Liver (tissue), 9 donors: ENCODE data around the gene SLC9C1. TPM values are rescaled to one million over a fixed set of nuclear protein-coding genes. Genes with fewer than 3 reads are reported as not detected.

ENCODE experiments used
- DNase-seq: peaks from one replicate; pipeline ENCODE4 v3.0.0-alpha.2; 2017; ENCODE audit warnings: low spot score
- H3K27ac ChIP-seq, 2 donors: one replicate each; pipeline ENCODE4 v1.7.0; 2013; ENCODE audit warnings: inconsistent platforms in 2 of 2, low read length in 2 of 2, control low read depth in 1 of 2, low read depth in 1 of 2, mild to moderate bottlenecking in 1 of 2
- H3K27me3 ChIP-seq, 4 donors: one replicate each; pipeline versions ENCODE4 v1.6.1 to v1.7.0; 2013; ENCODE audit warnings: low read length in 3 of 4, inconsistent platforms in 1 of 4, mild to moderate bottlenecking in 1 of 4, moderate library complexity in 1 of 4; ENCODE audit not compliant: control insufficient read depth in 4 of 4, insufficient read depth in 4 of 4
- H3K36me3 ChIP-seq, 4 donors: one replicate each; pipeline versions ENCODE4 v1.6.1 to v1.7.0; 2013; ENCODE audit warnings: low read length in 3 of 4, mild to moderate bottlenecking in 3 of 4, low read depth in 1 of 4, moderate library complexity in 1 of 4; ENCODE audit not compliant: control insufficient read depth in 4 of 4, insufficient read depth in 3 of 4
- H3K4me1 ChIP-seq, 4 donors: one replicate each; pipeline versions ENCODE4 v1.6.1 to v1.7.0; 2013; ENCODE audit warnings: low read length in 3 of 4, mild to moderate bottlenecking in 3 of 4, moderate library complexity in 1 of 4; ENCODE audit not compliant: control insufficient read depth in 4 of 4, insufficient read depth in 4 of 4
- H3K4me3 ChIP-seq, 3 donors: one replicate each; pipeline versions ENCODE4 v1.6.1 to v1.7.0; 2013; ENCODE audit warnings: low read length in 3 of 3, control low read depth in 1 of 3, low read depth in 1 of 3, mild to moderate bottlenecking in 1 of 3
- H3K9ac ChIP-seq, 2 donors: one replicate each; pipeline ENCODE4 v1.7.0; 2013; ENCODE audit warnings: low read length in 2 of 2, mild to moderate bottlenecking in 2 of 2, moderate library complexity in 2 of 2, control low read depth in 1 of 2, low read depth in 1 of 2
- H3K9me3 ChIP-seq, 4 donors: one replicate each; pipeline versions ENCODE4 v1.6.1 to v1.7.0; 2013; ENCODE audit warnings: low read length in 3 of 4; ENCODE audit not compliant: control insufficient read depth in 4 of 4
- EGR1 ChIP-seq, 2 donors: IDR thresholded peaks; 2 replicates each; pipeline ENCODE4 v1.6.1; 2016 to 2018; ENCODE audit warnings: antibody characterized with exemption in 2 of 2, low read depth in 2 of 2
- FOXA1 ChIP-seq: IDR thresholded peaks from 2 replicates; pipeline ENCODE4 v1.6.1; 2016; ENCODE audit warnings: antibody characterized with exemption
- FOXA2 ChIP-seq: IDR thresholded peaks from 2 replicates; pipeline ENCODE4 v1.6.1; 2016; ENCODE audit warnings: antibody characterized with exemption
- GABPA ChIP-seq, 2 donors: IDR thresholded peaks in 1 of 2; conservative IDR thresholded peaks in 1 of 2; 2 replicates each; pipeline ENCODE4 v1.6.1; 2016; ENCODE audit warnings: antibody characterized with exemption in 2 of 2, mild to moderate bottlenecking in 1 of 2, moderate library complexity in 1 of 2
- HNF4A ChIP-seq, 2 donors: conservative IDR thresholded peaks; 2 replicates each; pipeline ENCODE4 v1.6.1; 2016; ENCODE audit warnings: antibody characterized with exemption in 2 of 2, mild to moderate bottlenecking in 2 of 2
- HNF4G ChIP-seq: IDR thresholded peaks from 2 replicates; pipeline ENCODE4 v1.6.1; 2016; ENCODE audit warnings: antibody characterized with exemption
- JUND ChIP-seq, 2 donors: IDR thresholded peaks; 2 replicates each; pipeline ENCODE4 v1.6.1; 2016; ENCODE audit warnings: antibody characterized with exemption in 2 of 2
- RAD21 ChIP-seq, 2 donors: IDR thresholded peaks; 2 replicates each; pipeline ENCODE4 v1.6.1; 2016; ENCODE audit warnings: antibody characterized with exemption in 2 of 2, mild to moderate bottlenecking in 2 of 2
- YY1 ChIP-seq: IDR thresholded peaks from 2 replicates; pipeline ENCODE4 v1.6.1; 2016; ENCODE audit warnings: antibody characterized with exemption, mild to moderate bottlenecking
- WGBS: extraction: QIAGEN DNeasy Blood & Tissue Kit; methylation state at CpG from one replicate; pipeline ENCODE4 v1.1.7; 2013; 5-methylcytosine and 5-hydroxymethylcytosine counted together
- polyA plus RNA-seq, 2 donors: library from polyadenylated mRNA; stranded (reverse) in 1 of 2; unstranded in 1 of 2; fragments of 200-250 nt in 1 of 2; fragments of >200 nt in 1 of 2; fragmentation: Nextera tagmentation in 1 of 2; extraction: Ambion mirVana in 1 of 2; gene quantifications; one replicate each; pipeline versions ENCODE4 v1.2.1 to v1.2.3, GENCODE V29; 2013 to 2015
- total RNA-seq, 2 donors: library from RNA; depleted of rRNA; stranded (reverse); fragments of >200 nt; gene quantifications; one replicate each; pipeline ENCODE4 v1.2.3, GENCODE V29; 2014
- TF ChIP-seq, protein P1 (sequence below): IDR thresholded peaks from 2 replicates; pipeline ENCODE4 v1.6.1; 2016; ENCODE audit warnings: antibody characterized with exemption
- TF ChIP-seq, protein P2 (sequence below): IDR thresholded peaks from 2 replicates; pipeline ENCODE4 v1.6.1; 2016; ENCODE audit warnings: antibody characterized with exemption
- TF ChIP-seq, protein P3 (sequence below): IDR thresholded peaks from 2 replicates; pipeline ENCODE4 v1.6.1; 2016; ENCODE audit warnings: antibody characterized with exemption
- TF ChIP-seq, protein P4 (sequence below): fragments of 150-350 bp; IDR thresholded peaks from 2 replicates; pipeline ENCODE4 v1.5.1; 2017; ENCODE audit warnings: improper control_type of control experiment, low read depth, low read length; ENCODE audit not compliant: missing input control
- donor health status: healthy.
- donor health status: healthy.
- donor health status: healthy.
- donor health status: healthy.
- donor health status: healthy.

SLC9C1 gene
- total and polyA plus RNA-seq, 4 donors = 0.28 TPM; not detected in 3

DNA sequence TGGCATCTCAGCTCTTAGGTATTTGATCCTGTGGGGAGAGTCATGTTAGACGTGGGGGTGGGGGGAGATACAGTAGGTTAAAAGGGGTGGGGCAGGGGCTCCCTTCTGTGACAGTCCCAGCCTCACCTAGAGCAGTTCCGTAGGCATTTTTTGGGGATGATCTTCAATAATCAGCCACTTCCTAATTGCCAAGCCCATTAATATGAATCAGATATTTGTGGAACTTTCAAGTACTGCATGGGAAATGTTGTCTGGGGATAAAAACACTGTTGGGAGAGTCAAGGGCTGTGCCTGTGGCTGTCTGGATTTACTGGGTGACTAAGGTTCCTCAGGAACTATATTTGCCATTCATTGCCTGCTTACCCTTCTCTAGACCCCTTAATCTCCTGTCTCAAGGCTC lies 198.3 kb downstream of the SLC9C1 start:
- H3K36me3 ChIP-seq = no peaks in the 10 kb centered on the region
- no peaks in the 10 kb centered on the region for H3K4me1 ChIP-seq
- H3K9me3 ChIP-seq = no peaks in the 10 kb centered on the region
- no peak overlapping the region for H3K27ac ChIP-seq
- 25% methylated on average over 2 of the region's 2 CpGs for WGBS
- no peak for TF ChIP-seq JUND (IDR thresholded peaks at IDR 0.05)
- TF ChIP-seq HNF4A (conservative IDR thresholded peaks at IDR 0.05) = no peak
- no peak for TF ChIP-seq FOXA1
- TF ChIP-seq GABPA (IDR thresholded peaks at IDR 0.05 in 1 of 2, conservative IDR thresholded peaks at IDR 0.05 in 1 of 2) = no peak
- TF ChIP-seq, protein P1, sequence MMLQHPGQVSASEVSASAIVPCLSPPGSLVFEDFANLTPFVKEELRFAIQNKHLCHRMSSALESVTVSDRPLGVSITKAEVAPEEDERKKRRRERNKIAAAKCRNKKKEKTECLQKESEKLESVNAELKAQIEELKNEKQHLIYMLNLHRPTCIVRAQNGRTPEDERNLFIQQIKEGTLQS = no peak
- TF ChIP-seq, protein P2, sequence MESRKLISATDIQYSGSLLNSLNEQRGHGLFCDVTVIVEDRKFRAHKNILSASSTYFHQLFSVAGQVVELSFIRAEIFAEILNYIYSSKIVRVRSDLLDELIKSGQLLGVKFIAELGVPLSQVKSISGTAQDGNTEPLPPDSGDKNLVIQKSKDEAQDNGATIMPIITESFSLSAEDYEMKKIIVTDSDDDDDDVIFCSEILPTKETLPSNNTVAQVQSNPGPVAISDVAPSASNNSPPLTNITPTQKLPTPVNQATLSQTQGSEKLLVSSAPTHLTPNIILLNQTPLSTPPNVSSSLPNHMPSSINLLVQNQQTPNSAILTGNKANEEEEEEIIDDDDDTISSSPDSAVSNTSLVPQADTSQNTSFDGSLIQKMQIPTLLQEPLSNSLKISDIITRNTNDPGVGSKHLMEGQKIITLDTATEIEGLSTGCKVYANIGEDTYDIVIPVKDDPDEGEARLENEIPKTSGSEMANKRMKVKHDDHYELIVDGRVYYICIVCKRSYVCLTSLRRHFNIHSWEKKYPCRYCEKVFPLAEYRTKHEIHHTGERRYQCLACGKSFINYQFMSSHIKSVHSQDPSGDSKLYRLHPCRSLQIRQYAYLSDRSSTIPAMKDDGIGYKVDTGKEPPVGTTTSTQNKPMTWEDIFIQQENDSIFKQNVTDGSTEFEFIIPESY = no peak
- TF ChIP-seq, protein P3, sequence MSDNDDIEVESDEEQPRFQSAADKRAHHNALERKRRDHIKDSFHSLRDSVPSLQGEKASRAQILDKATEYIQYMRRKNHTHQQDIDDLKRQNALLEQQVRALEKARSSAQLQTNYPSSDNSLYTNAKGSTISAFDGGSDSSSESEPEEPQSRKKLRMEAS = no peak
- TF ChIP-seq, protein P4, sequence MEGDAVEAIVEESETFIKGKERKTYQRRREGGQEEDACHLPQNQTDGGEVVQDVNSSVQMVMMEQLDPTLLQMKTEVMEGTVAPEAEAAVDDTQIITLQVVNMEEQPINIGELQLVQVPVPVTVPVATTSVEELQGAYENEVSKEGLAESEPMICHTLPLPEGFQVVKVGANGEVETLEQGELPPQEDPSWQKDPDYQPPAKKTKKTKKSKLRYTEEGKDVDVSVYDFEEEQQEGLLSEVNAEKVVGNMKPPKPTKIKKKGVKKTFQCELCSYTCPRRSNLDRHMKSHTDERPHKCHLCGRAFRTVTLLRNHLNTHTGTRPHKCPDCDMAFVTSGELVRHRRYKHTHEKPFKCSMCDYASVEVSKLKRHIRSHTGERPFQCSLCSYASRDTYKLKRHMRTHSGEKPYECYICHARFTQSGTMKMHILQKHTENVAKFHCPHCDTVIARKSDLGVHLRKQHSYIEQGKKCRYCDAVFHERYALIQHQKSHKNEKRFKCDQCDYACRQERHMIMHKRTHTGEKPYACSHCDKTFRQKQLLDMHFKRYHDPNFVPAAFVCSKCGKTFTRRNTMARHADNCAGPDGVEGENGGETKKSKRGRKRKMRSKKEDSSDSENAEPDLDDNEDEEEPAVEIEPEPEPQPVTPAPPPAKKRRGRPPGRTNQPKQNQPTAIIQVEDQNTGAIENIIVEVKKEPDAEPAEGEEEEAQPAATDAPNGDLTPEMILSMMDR = no peak
- no peak for TF ChIP-seq EGR1 (IDR thresholded peaks at IDR 0.05; ENCODE audit: low read depth in 2 of 2)
- no peak for TF ChIP-seq YY1
- H3K4me3 ChIP-seq = no peak overlapping the region
- H3K27me3 ChIP-seq = no peaks in the 10 kb centered on the region
- H3K9ac ChIP-seq = no peak overlapping the region
- DNase-seq = no peak

DNA sequence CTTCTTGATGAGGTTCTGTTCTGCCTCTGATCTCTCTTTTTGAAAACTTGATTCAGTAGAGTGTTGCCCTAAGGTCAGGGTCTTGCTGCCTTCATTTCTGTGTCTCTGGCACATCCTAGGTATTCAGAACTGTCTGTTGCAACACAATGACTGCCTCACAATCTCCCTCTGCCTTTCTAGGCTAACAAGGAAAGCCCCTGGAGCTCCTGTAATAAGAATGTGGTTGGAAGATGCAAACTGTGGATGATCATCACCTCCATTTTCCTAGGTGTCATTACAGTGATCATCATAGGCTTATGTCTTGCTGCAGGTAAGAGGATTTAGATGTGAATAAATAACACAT lies 200.9 kb downstream of the SLC9C1 start:
- no peak overlapping the region for H3K4me3 ChIP-seq
- no peak for DNase-seq
- TF ChIP-seq HNF4G = no peak
- TF ChIP-seq JUND (IDR thresholded peaks at IDR 0.05) = no peak
- no peaks in the 10 kb centered on the region for H3K4me1 ChIP-seq
- no peak overlapping the region for H3K27ac ChIP-seq
- H3K9ac ChIP-seq = no peak overlapping the region
- H3K9me3 ChIP-seq = no peaks in the 10 kb centered on the region
- H3K27me3 ChIP-seq = no peaks in the 10 kb centered on the region
- no peaks in the 10 kb centered on the region for H3K36me3 ChIP-seq

DNA sequence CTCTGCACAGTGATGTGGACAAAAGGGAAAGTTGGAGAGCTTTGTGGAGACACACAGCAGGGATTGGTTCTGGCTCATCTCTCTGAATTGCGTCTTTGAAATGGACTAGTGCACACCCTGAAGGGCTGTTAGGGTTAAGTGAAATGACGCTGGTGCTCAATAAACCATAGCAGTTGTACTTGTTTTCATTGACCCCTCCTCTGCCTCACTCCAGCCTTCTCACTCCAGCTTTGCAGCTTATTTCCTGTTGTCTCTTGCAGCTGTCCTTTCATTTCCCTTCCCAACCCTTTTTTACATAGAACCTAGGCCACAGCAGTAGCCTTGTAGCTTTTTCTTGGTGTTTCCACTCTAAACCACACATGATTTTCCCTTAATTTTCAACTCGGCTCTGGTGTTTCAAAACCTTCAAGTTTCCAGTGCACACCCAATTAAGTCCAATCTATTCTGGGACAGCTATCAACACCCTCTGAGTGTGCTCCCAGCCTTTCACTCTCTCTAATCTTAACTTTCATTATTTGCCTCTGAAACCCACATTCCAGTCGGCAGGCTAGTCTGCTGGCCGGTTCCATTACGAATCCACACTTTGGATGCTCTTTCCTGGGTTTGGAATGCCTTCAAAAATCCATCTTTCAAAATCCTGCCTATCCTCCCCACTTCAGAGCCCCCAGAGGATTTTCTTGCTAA lies 201.4 kb downstream of the SLC9C1 start:
- Histone ChIP-seq H3K9me3 (no peaks in the 10 kb centered on the region), H3K4me3 (no peak overlapping the region), H3K27me3 (no peaks in the 10 kb centered on the region), H3K27ac (no peak overlapping the region), H3K9ac (no peak overlapping the region), H3K4me1 (no peaks in the 10 kb centered on the region), H3K36me3 (no peaks in the 10 kb centered on the region)
- TF ChIP-seq, protein P1 = no peak
- TF ChIP-seq FOXA2 = no peak
- no peak for TF ChIP-seq RAD21 (IDR thresholded peaks at IDR 0.05)
- 61% methylated on average over 6 of the region's 6 CpGs for WGBS
- DNase-seq = no peak
